ENCODE data around the gene PPP3R2. TPM values are rescaled to one million over a fixed set of nuclear protein-coding genes. Genes with fewer than 3 reads are reported as not detected.

Gene PPP3R2
- total and polyA plus RNA-seq, 2 experiments from 2014 or later, result not detected

DNA sequence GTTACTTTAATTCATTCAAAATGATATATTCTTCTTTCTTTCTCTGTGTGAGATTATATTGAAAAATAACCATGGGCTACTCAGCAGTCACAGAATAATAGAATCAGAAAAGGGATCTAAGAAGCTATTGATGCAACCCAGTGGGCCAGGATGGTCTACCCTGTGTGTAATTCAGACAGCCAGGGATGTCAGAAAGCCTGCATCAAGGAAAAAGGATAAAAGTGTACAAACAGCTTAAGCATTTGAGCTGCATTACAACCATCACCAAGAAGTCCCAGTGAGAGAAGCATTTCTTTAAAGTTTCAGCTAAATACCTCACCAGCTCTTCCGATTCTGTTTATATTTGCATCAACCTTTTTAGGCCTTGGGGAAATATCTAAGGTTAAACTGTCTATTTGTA is 37.8 kb upstream of the PPP3R2 start:
- Histone ChIP-seq H3K4me1 (ENCODE audit: insufficient read depth) (no peaks in the 10 kb centered on the region), H3K79me2 (replicated peaks; ENCODE audit: insufficient read depth) (no peaks in the 10 kb centered on the region), H3K27ac (ENCODE audit: low read depth) (no peak overlapping the region), H2AFZ (no peak overlapping the region), H3K4me2 (no peak overlapping the region), H3K9me2 (ENCODE audit: insufficient read depth) (peaks cover 1% of the 10 kb centered on the region; the same call in 1 of the 2 replicates), H3F3A (replicated peaks; ENCODE audit: low read depth) (no peaks in the 10 kb centered on the region), H3K4me3 (no peak overlapping the region), H3K27me3 (ENCODE audit: insufficient read depth) (no peaks in the 10 kb centered on the region), H3K36me3 (ENCODE audit: insufficient read depth) (no peaks in the 10 kb centered on the region), H4K20me1 (replicated peaks; ENCODE audit: insufficient read depth) (no peaks in the 10 kb centered on the region)
- Mint-ChIP-seq H3K27me3 (ENCODE audit: insufficient read depth, low read depth, poor library complexity) (no peaks in the 10 kb centered on the region), H3K9me3 (no peaks in the 10 kb centered on the region), H3K4me1 (peaks cover 4% of the 10 kb centered on the region; the same call in 2 of the 3 replicates), H3K4me3 (no peak overlapping the region), H3K27ac (no peak overlapping the region), H3K36me3 (ENCODE audit: low read depth) (no peaks in the 10 kb centered on the region)
- ATAC-seq, result no peak
- DNase-seq (ENCODE audit: low spot score), result no peak
- TF ChIP-seq POLR2AphosphoS5 (IDR thresholded peaks at IDR 0.05; ENCODE audit: low read depth) (no peak), ZNF114 (CRISPR knock-in tag; IDR thresholded peaks at IDR 0.05) (no peak), CREB1 (CRISPR knock-in tag; IDR thresholded peaks at IDR 0.05; ENCODE audit: low read depth) (no peak), STAT1 (IDR thresholded peaks at IDR 0.05; ENCODE audit: unreplicated experiment) (no peak), JUNB (IDR thresholded peaks at IDR 0.05; ENCODE audit: unreplicated experiment) (no peak), EZH2phosphoT487 (IDR thresholded peaks at IDR 0.05; ENCODE audit: unreplicated experiment) (no peak)
- TF ChIP-seq, protein P1, sequence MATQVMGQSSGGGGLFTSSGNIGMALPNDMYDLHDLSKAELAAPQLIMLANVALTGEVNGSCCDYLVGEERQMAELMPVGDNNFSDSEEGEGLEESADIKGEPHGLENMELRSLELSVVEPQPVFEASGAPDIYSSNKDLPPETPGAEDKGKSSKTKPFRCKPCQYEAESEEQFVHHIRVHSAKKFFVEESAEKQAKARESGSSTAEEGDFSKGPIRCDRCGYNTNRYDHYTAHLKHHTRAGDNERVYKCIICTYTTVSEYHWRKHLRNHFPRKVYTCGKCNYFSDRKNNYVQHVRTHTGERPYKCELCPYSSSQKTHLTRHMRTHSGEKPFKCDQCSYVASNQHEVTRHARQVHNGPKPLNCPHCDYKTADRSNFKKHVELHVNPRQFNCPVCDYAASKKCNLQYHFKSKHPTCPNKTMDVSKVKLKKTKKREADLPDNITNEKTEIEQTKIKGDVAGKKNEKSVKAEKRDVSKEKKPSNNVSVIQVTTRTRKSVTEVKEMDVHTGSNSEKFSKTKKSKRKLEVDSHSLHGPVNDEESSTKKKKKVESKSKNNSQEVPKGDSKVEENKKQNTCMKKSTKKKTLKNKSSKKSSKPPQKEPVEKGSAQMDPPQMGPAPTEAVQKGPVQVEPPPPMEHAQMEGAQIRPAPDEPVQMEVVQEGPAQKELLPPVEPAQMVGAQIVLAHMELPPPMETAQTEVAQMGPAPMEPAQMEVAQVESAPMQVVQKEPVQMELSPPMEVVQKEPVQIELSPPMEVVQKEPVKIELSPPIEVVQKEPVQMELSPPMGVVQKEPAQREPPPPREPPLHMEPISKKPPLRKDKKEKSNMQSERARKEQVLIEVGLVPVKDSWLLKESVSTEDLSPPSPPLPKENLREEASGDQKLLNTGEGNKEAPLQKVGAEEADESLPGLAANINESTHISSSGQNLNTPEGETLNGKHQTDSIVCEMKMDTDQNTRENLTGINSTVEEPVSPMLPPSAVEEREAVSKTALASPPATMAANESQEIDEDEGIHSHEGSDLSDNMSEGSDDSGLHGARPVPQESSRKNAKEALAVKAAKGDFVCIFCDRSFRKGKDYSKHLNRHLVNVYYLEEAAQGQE (IDR thresholded peaks at IDR 0.05; ENCODE audit: unreplicated experiment), result no peak
- TF ChIP-seq, protein P2, sequence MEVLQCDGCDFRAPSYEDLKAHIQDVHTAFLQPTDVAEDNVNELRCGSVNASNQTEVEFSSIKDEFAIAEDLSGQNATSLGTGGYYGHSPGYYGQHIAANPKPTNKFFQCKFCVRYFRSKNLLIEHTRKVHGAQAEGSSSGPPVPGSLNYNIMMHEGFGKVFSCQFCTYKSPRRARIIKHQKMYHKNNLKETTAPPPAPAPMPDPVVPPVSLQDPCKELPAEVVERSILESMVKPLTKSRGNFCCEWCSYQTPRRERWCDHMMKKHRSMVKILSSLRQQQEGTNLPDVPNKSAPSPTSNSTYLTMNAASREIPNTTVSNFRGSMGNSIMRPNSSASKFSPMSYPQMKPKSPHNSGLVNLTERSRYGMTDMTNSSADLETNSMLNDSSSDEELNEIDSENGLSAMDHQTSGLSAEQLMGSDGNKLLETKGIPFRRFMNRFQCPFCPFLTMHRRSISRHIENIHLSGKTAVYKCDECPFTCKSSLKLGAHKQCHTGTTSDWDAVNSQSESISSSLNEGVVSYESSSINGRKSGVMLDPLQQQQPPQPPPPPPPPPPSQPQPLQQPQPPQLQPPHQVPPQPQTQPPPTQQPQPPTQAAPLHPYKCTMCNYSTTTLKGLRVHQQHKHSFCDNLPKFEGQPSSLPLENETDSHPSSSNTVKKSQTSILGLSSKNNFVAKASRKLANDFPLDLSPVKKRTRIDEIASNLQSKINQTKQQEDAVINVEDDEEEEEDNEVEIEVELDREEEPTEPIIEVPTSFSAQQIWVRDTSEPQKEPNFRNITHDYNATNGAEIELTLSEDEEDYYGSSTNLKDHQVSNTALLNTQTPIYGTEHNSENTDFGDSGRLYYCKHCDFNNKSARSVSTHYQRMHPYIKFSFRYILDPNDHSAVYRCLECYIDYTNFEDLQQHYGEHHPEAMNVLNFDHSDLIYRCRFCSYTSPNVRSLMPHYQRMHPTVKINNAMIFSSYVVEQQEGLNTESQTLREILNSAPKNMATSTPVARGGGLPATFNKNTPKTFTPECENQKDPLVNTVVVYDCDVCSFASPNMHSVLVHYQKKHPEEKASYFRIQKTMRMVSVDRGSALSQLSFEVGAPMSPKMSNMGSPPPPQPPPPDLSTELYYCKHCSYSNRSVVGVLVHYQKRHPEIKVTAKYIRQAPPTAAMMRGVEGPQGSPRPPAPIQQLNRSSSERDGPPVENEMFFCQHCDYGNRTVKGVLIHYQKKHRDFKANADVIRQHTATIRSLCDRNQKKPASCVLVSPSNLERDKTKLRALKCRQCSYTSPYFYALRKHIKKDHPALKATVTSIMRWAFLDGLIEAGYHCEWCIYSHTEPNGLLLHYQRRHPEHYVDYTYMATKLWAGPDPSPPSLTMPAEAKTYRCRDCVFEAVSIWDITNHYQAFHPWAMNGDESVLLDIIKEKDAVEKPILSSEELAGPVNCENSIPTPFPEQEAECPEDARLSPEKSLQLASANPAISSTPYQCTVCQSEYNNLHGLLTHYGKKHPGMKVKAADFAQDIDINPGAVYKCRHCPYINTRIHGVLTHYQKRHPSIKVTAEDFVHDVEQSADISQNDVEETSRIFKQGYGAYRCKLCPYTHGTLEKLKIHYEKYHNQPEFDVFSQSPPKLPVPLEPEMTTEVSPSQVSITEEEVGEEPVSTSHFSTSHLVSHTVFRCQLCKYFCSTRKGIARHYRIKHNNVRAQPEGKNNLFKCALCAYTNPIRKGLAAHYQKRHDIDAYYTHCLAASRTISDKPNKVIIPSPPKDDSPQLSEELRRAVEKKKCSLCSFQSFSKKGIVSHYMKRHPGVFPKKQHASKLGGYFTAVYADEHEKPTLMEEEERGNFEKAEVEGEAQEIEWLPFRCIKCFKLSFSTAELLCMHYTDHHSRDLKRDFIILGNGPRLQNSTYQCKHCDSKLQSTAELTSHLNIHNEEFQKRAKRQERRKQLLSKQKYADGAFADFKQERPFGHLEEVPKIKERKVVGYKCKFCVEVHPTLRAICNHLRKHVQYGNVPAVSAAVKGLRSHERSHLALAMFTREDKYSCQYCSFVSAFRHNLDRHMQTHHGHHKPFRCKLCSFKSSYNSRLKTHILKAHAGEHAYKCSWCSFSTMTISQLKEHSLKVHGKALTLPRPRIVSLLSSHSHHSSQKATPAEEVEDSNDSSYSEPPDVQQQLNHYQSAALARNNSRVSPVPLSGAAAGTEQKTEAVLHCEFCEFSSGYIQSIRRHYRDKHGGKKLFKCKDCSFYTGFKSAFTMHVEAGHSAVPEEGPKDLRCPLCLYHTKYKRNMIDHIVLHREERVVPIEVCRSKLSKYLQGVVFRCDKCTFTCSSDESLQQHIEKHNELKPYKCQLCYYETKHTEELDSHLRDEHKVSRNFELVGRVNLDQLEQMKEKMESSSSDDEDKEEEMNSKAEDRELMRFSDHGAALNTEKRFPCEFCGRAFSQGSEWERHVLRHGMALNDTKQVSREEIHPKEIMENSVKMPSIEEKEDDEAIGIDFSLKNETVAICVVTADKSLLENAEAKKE (CRISPR knock-in tag; IDR thresholded peaks at IDR 0.05), result no peak
- TF ChIP-seq, protein P3, sequence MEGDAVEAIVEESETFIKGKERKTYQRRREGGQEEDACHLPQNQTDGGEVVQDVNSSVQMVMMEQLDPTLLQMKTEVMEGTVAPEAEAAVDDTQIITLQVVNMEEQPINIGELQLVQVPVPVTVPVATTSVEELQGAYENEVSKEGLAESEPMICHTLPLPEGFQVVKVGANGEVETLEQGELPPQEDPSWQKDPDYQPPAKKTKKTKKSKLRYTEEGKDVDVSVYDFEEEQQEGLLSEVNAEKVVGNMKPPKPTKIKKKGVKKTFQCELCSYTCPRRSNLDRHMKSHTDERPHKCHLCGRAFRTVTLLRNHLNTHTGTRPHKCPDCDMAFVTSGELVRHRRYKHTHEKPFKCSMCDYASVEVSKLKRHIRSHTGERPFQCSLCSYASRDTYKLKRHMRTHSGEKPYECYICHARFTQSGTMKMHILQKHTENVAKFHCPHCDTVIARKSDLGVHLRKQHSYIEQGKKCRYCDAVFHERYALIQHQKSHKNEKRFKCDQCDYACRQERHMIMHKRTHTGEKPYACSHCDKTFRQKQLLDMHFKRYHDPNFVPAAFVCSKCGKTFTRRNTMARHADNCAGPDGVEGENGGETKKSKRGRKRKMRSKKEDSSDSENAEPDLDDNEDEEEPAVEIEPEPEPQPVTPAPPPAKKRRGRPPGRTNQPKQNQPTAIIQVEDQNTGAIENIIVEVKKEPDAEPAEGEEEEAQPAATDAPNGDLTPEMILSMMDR (conservative IDR thresholded peaks at IDR 0.05; ENCODE audit: low read depth in 2 of 2), result no peak
